HepG2 (cell line): ENCODE results near the gene LSM11.
"Not testable (repeated sequence)": the region's sequence is repeated elsewhere in the genome, so short reads cannot be mapped to it uniquely, and the experiment has no call there.

Source experiments
- HNRNPUL1 ChIP-seq: fragments of 200-400 bp; formaldehyde crosslinking; IDR thresholded peaks from 2 replicates; pipeline ENCODE4 v1.6.1; 2017; ENCODE audit warnings: low read depth, mild to moderate bottlenecking, low read length, moderate library complexity
- MZF1 ChIP-seq: sonication (generic); formaldehyde crosslinking; IDR thresholded peaks from 2 replicates; pipeline ENCODE4 v1.8.1; 2023; ENCODE audit warnings: mild to moderate bottlenecking, missing genetic modification reagents, borderline replicate concordance
- NR2C2 ChIP-seq: sonication (generic); formaldehyde crosslinking; IDR thresholded peaks from 2 replicates; pipeline ENCODE4 v1.4.0; 2020; ENCODE audit warnings: missing genetic modification reagents, mild to moderate bottlenecking, moderate library complexity, borderline replicate concordance
- POLR2A ChIP-seq, 2 experiments: IDR thresholded peaks; 2 replicates each; pipeline ENCODE4 v1.6.1; 2011; ENCODE audit warnings: low read depth in 2 of 2, low read length in 2 of 2, mild to moderate bottlenecking in 1 of 2, moderate library complexity in 1 of 2; ENCODE audit not compliant: insufficient read depth in 1 of 2
- ZMAT3 ChIP-seq: sonication (generic); formaldehyde crosslinking; conservative IDR thresholded peaks from 2 replicates; pipeline ENCODE4 v1.7.0; 2021; ENCODE audit warnings: missing genetic modification reagents
- ZNF383 ChIP-seq: sonication (generic); formaldehyde crosslinking; IDR thresholded peaks from 2 replicates; pipeline ENCODE4 v1.4.0; 2020; ENCODE audit warnings: missing genetic modification reagents, mild to moderate bottlenecking, borderline replicate concordance
- ZNF816 ChIP-seq: sonication (generic); formaldehyde crosslinking; IDR thresholded peaks from 2 replicates; pipeline ENCODE4 v1.8.0; 2022; ENCODE audit warnings: missing genetic modification reagents, mild to moderate bottlenecking, borderline replicate concordance
- TF ChIP-seq, protein P1 (sequence below): sonication (generic); formaldehyde crosslinking; IDR thresholded peaks from 2 replicates; pipeline ENCODE4 v1.5.0; 2020; ENCODE audit warnings: mild to moderate bottlenecking, missing genetic modification reagents, moderate library complexity
- TF ChIP-seq, protein P2 (sequence below): IDR thresholded peaks from 2 replicates; pipeline ENCODE4 v1.6.1; 2016; ENCODE audit warnings: mild to moderate bottlenecking
- TF ChIP-seq, protein P3 (sequence below): sonication (generic); formaldehyde crosslinking; IDR thresholded peaks from 2 replicates; pipeline ENCODE4 v1.4.0; 2020; ENCODE audit warnings: missing genetic modification reagents

DNA sequence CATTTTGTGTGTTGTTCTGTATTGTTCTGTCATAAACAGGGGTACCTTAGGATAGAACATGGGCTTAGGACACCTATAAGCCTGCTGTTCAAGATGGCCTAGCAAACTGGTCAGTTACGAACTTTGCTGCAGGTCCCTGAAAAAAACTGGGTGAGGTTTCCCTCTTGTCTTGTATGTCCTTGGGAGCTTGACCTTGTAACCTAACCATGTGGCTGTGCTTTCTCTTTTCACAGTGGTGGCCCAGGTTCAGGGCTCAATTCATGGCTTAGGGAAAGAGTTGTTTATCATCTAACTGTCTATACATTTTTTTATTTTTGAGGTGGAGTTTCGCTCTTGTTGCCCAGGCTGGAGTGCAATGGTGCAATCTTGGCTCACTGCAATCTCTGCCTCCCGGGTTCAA, 47.4 kb upstream of the LSM11 start:
- TF ChIP-seq ZMAT3 (CRISPR knock-in tag); POLR2A (IDR thresholded peaks at IDR 0.05; ENCODE audit: insufficient read depth in 1 of 2, low read depth in 2 of 2, low read length in 2 of 2); ZNF383 (CRISPR knock-in tag); NR2C2 (CRISPR knock-in tag); MZF1 (CRISPR knock-in tag); ZNF816 (CRISPR knock-in tag); HNRNPUL1: not testable (repeated sequence)
- TF ChIP-seq, protein P1, sequence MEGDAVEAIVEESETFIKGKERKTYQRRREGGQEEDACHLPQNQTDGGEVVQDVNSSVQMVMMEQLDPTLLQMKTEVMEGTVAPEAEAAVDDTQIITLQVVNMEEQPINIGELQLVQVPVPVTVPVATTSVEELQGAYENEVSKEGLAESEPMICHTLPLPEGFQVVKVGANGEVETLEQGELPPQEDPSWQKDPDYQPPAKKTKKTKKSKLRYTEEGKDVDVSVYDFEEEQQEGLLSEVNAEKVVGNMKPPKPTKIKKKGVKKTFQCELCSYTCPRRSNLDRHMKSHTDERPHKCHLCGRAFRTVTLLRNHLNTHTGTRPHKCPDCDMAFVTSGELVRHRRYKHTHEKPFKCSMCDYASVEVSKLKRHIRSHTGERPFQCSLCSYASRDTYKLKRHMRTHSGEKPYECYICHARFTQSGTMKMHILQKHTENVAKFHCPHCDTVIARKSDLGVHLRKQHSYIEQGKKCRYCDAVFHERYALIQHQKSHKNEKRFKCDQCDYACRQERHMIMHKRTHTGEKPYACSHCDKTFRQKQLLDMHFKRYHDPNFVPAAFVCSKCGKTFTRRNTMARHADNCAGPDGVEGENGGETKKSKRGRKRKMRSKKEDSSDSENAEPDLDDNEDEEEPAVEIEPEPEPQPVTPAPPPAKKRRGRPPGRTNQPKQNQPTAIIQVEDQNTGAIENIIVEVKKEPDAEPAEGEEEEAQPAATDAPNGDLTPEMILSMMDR (CRISPR knock-in tag), result not testable (repeated sequence)
- TF ChIP-seq, protein P2, sequence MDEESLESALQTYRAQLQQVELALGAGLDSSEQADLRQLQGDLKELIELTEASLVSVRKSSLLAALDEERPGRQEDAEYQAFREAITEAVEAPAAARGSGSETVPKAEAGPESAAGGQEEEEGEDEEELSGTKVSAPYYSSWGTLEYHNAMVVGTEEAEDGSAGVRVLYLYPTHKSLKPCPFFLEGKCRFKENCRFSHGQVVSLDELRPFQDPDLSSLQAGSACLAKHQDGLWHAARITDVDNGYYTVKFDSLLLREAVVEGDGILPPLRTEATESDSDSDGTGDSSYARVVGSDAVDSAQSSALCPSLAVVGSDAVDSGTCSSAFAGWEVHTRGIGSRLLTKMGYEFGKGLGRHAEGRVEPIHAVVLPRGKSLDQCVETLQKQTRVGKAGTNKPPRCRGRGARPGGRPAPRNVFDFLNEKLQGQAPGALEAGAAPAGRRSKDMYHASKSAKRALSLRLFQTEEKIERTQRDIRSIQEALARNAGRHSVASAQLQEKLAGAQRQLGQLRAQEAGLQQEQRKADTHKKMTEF (CRISPR knock-in tag), result not testable (repeated sequence)
- TF ChIP-seq, protein P3, sequence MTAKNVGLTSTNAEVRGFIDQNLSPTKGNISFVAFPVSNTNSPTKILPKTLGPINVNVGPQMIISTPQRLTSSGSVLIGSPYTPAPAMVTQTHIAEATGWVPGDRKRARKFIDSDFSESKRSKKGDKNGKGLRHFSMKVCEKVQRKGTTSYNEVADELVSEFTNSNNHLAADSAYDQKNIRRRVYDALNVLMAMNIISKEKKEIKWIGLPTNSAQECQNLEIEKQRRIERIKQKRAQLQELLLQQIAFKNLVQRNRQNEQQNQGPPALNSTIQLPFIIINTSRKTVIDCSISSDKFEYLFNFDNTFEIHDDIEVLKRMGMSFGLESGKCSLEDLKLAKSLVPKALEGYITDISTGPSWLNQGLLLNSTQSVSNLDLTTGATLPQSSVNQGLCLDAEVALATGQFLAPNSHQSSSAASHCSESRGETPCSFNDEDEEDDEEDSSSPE (CRISPR knock-in tag), result not testable (repeated sequence)
